ENCODE data around the gene NFYB. TPM values are rescaled to one million over a fixed set of nuclear protein-coding genes. Genes with fewer than 3 reads are reported as not detected.

The NFYB gene
- total RNA-seq, 1 donor from 2014 or later, result 100 TPM

DNA sequence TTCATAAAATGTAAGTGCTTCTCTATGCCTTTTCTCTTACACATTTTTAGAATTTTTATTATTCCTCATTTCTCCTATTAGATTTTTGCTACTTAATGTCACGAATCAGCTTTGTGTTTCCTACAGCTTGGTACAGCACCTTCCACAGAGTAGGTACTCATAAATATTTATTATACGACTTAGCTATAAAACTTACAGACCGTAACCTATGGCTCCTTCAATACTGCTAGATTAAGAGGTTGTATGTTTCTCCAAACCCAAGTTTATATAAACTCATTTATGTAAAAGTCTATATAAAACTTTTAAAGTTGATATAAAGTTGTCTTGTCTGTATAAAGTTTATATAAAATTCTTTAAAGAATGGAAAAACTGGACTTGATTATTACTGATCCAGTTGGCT, 11.5 kb downstream of the NFYB start:
- H3K27ac Mint-ChIP-seq, result no peak overlapping the region
- peaks cover 27% of the 10 kb centered on the region for H3K79me2 ChIP-seq (ENCODE audit: low read depth)
- H3K36me3 ChIP-seq, result peaks cover 49% of the 10 kb centered on the region

DNA sequence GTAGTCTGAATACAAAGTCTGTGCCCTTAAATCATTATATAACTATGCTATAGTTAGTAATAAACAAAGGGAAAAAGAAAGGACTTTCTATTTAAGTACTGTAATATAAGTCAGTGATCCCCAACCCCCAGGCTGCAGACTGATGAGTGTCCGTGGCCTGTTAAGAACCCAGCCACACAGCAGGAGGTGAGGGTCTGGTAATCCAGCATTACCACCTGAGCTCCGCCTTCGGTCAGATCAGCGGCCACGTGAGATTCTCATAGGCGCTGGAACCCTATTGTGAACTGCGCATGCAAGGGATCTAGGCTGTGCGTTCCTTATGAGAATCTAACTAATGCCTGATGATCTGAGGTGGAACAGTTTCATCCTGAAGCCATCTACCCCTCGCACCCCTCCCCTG, 15.7 kb downstream of the NFYB start:
- no peak overlapping the region for H3K4me3 ChIP-seq
- H2AFZ ChIP-seq (replicated peaks), result no peak overlapping the region
- peaks cover 58% of the 10 kb centered on the region for H3K36me3 ChIP-seq
- TF ChIP-seq EZH2 (IDR thresholded peaks at IDR 0.05), result no peak
- no peak for TF ChIP-seq EZH2phosphoT487 (IDR thresholded peaks at IDR 0.05)
- TF ChIP-seq, protein P1, sequence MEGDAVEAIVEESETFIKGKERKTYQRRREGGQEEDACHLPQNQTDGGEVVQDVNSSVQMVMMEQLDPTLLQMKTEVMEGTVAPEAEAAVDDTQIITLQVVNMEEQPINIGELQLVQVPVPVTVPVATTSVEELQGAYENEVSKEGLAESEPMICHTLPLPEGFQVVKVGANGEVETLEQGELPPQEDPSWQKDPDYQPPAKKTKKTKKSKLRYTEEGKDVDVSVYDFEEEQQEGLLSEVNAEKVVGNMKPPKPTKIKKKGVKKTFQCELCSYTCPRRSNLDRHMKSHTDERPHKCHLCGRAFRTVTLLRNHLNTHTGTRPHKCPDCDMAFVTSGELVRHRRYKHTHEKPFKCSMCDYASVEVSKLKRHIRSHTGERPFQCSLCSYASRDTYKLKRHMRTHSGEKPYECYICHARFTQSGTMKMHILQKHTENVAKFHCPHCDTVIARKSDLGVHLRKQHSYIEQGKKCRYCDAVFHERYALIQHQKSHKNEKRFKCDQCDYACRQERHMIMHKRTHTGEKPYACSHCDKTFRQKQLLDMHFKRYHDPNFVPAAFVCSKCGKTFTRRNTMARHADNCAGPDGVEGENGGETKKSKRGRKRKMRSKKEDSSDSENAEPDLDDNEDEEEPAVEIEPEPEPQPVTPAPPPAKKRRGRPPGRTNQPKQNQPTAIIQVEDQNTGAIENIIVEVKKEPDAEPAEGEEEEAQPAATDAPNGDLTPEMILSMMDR (IDR thresholded peaks at IDR 0.05), result no peak
- peaks cover 28% of the 10 kb centered on the region for H3K36me3 Mint-ChIP-seq
- no peak overlapping the region for H3K9ac ChIP-seq
- H3K9me3 Mint-ChIP-seq, result no peaks in the 10 kb centered on the region
- peak; percentile 15 for DNase-seq (ENCODE audit: low spot score)
- no peaks in the 10 kb centered on the region for H3K79me2 ChIP-seq (ENCODE audit: low read depth)
- H3F3A ChIP-seq (ENCODE audit: low read depth), result no peaks in the 10 kb centered on the region
- H4K20me1 ChIP-seq (ENCODE audit: low read depth), result peaks cover 10% of the 10 kb centered on the region
- no peaks in the 10 kb centered on the region for H3K27me3 Mint-ChIP-seq (ENCODE audit: insufficient read depth, low read depth)
- no peak overlapping the region for H3K27ac Mint-ChIP-seq
- no peak overlapping the region for H3K4me2 ChIP-seq
- H3K4me3 Mint-ChIP-seq, result no peak overlapping the region
- H3K27me3 ChIP-seq, result no peaks in the 10 kb centered on the region
- H3K9me3 ChIP-seq (ENCODE audit: low read depth), result no peaks in the 10 kb centered on the region
- no peak overlapping the region for H3K27ac ChIP-seq
- H3K4me1 ChIP-seq, result no peaks in the 10 kb centered on the region
- H3K4me1 Mint-ChIP-seq, result no peaks in the 10 kb centered on the region

More for the DNA sequence above, 11.5 kb downstream of the NFYB start:
- no peak for DNase-seq (ENCODE audit: low spot score)
- H3F3A ChIP-seq (ENCODE audit: low read depth), result no peaks in the 10 kb centered on the region
- H3K4me1 ChIP-seq, result no peaks in the 10 kb centered on the region
- no peak overlapping the region for H3K4me2 ChIP-seq
- no peak overlapping the region for H2AFZ ChIP-seq (replicated peaks)
- H3K27ac ChIP-seq, result no peak overlapping the region
- H3K27me3 ChIP-seq, result no peaks in the 10 kb centered on the region
- H4K20me1 ChIP-seq (ENCODE audit: low read depth), result peaks cover 39% of the 10 kb centered on the region
- no peaks in the 10 kb centered on the region for H3K9me3 Mint-ChIP-seq
- TF ChIP-seq EZH2phosphoT487 (IDR thresholded peaks at IDR 0.05) (no peak), EZH2 (IDR thresholded peaks at IDR 0.05) (no peak)
- TF ChIP-seq, protein P1 (IDR thresholded peaks at IDR 0.05), result no peak
- H3K4me1 Mint-ChIP-seq, result peaks cover 3% of the 10 kb centered on the region
- H3K9me3 ChIP-seq (ENCODE audit: low read depth), result no peaks in the 10 kb centered on the region
- peaks cover 23% of the 10 kb centered on the region for H3K36me3 Mint-ChIP-seq
- H3K4me3 Mint-ChIP-seq, result no peak overlapping the region
- no peak overlapping the region for H3K9ac ChIP-seq
- H3K27me3 Mint-ChIP-seq (ENCODE audit: insufficient read depth, low read depth), result peaks cover 3% of the 10 kb centered on the region
- H3K4me3 ChIP-seq, result no peak overlapping the region

DNA sequence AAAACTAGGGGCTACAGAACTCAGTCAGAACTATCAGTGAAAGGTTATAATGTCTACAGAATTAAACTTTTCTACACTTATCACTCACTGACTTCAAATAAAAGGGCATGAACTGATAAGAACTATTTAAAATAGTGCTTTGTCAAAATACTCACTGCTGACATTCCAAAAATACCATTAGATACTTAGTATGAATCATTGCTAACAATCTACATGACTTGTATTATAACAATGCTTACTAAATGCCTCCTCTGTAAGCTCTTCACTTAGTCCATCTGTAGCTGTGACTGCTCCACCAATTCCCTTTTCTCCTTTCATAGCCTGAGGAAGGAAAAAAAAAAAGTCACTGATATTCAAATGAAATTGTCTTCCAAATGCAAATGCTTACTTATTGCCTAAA, 17.0 kb downstream of the NFYB start:
- Histone ChIP-seq H3F3A (ENCODE audit: low read depth) (peaks cover 4% of the 10 kb centered on the region), H3K79me2 (ENCODE audit: low read depth) (no peaks in the 10 kb centered on the region), H4K20me1 (ENCODE audit: low read depth) (peaks cover 10% of the 10 kb centered on the region), H3K36me3 (peaks cover 46% of the 10 kb centered on the region), H3K4me2 (no peak overlapping the region), H3K4me3 (no peak overlapping the region), H3K9ac (no peak overlapping the region), H3K9me3 (ENCODE audit: low read depth) (no peaks in the 10 kb centered on the region), H3K27ac (no peak overlapping the region), H2AFZ (replicated peaks) (no peak overlapping the region), H3K27me3 (no peaks in the 10 kb centered on the region), H3K4me1 (no peaks in the 10 kb centered on the region)
- Mint-ChIP-seq H3K36me3 (peaks cover 24% of the 10 kb centered on the region), H3K4me1 (no peaks in the 10 kb centered on the region), H3K9me3 (no peaks in the 10 kb centered on the region), H3K27me3 (ENCODE audit: insufficient read depth, low read depth) (no peaks in the 10 kb centered on the region), H3K4me3 (no peak overlapping the region), H3K27ac (no peak overlapping the region)
- no peak for TF ChIP-seq EZH2phosphoT487 (IDR thresholded peaks at IDR 0.05)
- no peak for TF ChIP-seq EZH2 (IDR thresholded peaks at IDR 0.05)
- TF ChIP-seq, protein P1 (IDR thresholded peaks at IDR 0.05), result no peak
- DNase-seq (ENCODE audit: low spot score), result no peak
